Inflammatory macrophage (primary cell): Measurements from ENCODE around the gene OPRL1.
A peak's percentile ranks its signal among the peaks of the same experiment; 100 is the strongest.
"Not testable (repeated sequence)": the region's sequence is repeated elsewhere in the genome, so short reads cannot be mapped to it uniquely, and the experiment has no call there.

Source experiments
- DNase-seq, 2 donors: peaks; one replicate each; pipeline ENCODE4 v3.0.0-alpha.2; 2020 to 2022

Gene OPRL1

DNA sequence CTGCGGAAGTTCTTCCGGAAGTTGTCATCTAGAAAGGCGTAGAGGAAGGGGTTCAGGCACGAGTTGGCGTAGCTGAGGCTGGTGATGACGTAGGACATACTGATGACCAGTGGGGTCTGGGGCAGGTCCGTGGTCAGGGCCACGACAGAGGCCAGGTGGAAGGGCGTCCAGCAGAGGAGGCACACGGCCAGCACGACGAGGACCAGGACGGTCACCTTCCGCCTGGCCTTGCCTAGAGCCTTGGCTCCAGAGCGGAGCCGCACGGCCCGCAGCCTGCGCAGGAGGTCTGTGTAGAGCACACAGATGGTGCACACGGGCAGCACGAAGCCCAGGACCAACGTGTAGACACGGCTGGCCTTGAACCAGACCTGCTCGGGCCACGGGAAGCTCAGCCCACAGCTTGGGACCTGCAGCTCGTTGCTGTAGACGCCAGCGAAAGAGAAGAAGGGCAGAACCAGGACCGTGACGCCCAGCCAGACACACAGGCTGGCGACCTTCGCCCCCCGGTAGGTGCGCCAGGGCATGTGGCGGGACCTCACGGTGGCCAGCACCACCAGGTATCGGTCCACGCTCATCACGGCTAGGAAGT is 26.1 kb downstream of the OPRL1 start:
- DNase-seq: no peak

DNA sequence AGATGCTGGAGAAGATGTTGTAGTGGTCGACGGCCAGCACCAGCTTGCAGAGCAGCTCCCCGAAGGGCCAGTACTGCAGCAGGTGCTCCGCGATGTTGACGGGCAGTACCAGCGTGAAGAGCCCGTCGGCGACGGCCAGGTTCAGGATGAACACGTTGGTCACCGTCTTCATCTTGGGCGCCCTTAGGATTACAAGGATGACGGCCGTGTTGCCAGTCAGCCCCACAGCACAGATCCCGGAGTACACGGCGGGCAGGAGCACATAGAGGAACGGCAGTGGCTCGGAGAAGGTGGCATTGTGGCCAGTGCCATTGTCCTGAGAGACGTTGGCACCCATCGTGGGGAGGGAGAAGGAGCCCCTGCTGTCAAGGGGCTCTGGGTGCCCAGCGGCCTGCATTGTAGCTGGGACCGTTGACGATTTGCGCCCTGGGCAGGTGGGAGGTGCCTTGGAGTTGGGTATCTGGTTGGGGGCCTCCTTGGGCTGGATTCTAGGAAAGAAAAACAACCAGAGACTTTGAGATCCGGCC is 26.6 kb downstream of the OPRL1 start:
- no peak for DNase-seq

DNA sequence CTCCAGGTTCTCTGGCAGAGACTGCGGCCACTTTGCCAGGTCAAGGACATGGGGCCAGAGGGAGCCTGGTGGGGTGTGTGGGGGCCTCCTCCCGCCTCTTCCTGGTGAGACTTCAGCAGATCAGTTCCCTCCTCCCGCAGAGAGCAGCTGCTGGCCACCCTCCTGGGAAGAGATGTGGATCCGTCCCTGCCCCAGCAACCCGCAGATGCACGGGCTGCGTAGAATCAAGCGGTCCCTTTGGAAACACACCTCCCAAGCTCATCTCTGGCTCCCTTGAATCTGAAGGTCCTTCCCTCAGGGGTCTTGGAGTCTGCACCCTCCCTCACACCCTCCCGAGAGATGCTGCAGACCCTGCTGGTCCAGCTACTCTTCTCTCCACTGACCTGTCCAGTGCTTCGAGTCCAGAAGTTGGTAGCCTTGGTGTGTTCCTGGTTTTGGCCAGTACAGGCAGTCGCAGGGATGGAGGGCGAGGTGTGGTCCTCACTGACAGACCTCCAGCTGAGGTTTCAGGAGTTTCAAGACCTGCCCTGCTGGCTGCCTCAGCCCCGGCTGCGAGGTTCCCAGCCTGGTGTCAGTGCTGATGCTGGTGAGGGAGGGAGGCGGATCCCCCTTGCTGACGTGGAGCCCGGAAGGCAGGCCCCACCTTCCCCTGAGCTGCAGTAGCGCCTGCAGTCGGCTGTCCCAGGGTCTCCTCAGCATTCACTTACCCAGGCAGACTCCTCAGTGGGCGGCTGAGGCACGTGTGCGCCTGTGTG is 27.3 kb downstream of the OPRL1 start, which contains the start of gene NPBWR2:
Gene NPBWR2 (minus strand): TSS at position 585 of the 755 bp plus-strand sequence. CDS start 734 bp downstream, outside the sequence.
- DNase-seq: no peak

DNA sequence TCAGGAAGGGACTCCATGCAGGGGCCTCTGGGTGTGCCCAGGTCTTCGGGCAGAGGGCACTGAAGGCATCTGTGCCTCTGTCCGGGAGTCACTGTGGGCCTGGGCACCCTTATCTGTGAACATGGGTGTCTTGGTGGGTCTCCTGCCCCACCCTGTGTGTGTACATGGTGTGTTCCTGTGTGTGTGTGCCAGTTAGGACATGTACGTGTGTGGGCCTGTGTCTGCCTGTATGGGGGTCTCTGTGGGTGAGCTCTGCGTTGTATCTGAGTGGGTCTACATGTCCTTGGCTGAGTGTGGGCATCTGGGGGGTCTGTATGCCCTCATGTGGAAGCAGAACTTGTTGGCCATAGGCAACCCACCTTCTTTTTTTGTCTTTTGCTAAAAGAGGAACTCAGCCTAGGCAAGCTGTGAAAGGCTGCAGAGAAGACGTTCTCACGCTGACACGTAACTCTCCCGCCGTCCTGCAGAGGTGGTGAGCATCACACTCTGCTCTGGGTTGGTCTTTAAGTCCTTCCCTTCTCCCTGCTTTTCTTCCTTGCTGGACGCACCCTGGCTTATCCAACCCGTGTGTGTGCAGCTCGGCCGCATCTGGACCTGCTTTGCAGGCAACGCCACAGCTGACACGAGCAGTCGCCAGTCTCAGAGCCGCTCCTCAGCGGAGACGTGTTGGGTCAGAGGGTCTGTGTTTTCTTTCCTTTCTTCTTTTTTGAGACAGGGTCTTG is 28.0 kb downstream of the OPRL1 start:
- peak; percentile 66 to 76 for DNase-seq

DNA sequence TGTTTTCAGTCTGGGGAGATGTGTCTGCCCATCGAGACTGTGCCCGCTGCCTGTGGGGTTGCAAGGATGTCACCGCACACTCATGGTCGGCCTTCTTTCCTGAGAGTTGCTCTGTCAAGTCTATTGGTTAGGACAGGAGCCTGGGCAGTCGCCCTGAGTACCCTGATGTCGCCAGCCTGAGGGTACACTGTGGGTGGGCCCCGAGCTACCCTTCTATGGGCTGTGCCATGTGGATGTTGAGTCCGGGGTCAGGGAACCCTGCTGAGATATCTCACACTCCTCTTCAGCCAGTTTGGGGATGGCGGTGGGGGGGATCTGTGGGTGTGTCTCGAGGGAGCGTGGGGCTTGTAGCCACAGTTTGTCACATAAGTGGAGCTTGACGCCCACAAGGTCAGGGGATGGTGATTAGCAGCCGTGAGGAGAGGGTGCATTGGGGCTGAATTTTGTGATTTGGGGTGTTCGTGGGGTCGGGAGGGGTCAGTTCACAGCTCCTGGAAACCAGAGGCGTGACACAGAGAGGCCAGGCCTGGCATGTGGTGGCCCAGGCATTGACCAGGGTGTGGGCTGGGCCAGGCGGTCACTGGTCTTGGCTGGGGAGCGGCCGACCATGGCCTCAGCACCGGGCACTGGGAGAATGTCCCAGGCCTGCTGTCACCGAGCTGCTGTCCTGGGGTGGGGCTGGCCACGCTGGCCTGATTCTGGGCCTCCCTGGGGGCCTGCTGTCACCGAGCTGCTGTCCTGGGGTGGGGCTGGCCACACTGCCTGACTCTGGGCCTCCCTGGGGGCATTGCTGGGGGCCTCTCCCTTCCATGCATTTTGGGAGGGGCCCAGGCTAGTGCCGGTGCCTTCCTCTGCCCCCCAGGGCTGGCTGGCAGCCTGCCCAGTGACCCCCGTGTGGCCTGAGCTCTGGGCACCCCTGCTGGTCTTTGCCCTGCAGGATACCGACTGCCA is 29.1 kb downstream of the OPRL1 start:
- no peak for DNase-seq

DNA sequence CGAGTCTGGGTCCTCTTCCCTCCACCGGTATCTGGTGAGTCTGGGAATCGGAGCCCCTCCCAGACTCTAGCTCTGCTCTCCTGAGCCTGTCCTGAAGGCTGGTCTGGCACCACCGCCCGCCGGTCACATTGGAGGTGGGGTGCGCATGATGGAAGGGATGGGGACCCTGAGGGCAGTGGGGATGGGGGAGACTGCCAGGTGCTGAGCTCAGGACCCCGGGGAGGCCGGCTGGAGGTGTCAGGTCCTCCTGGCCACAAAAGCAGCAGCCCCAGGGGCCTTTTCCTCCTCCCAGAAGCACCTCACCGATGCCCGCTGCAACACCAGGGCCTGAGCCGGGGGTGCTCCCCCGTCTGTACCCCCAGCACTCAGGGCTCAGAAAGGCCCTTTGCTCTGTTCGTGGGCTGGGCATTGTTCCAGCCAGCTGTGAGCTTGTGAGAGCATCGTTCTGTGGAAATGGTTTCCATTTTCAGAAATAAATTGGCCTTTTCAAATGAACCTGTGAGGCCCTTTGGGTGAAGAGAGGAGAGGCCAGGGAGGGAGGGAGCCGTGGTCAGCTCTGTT is 30.0 kb downstream of the OPRL1 start:
- no peak for DNase-seq

DNA sequence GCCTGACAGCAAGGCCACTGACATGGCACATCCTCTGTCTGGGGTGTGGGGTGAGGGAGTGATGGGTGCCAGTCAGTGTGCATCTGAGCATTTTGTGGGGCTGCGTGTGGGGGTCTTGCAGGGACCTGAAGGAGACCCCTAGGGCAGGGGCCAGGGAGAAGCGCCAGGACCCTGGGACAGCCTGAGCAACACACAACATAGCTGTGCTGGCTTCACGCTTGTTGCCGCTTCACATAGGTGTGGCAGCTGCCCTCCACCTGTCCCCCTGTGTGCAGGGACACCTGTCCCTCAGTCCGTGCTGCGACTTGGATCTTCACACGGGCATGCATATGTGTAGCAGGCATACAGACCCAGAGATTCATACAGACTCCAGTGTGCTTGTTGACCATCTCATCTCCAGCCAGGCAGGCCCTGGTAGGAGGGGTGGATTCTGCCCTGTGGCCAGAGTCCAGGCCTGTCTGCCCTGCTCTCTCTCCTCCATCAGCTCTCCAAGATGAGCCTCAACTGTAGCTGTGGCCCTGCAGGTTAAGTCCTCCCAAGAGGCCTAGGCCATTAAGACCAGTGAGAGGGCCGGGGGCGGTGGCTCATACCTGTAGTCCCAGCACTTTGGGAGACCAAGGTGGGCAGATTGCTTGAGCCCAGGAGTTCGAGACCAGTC is 30.7 kb downstream of the OPRL1 start:
- DNase-seq: no peak

DNA sequence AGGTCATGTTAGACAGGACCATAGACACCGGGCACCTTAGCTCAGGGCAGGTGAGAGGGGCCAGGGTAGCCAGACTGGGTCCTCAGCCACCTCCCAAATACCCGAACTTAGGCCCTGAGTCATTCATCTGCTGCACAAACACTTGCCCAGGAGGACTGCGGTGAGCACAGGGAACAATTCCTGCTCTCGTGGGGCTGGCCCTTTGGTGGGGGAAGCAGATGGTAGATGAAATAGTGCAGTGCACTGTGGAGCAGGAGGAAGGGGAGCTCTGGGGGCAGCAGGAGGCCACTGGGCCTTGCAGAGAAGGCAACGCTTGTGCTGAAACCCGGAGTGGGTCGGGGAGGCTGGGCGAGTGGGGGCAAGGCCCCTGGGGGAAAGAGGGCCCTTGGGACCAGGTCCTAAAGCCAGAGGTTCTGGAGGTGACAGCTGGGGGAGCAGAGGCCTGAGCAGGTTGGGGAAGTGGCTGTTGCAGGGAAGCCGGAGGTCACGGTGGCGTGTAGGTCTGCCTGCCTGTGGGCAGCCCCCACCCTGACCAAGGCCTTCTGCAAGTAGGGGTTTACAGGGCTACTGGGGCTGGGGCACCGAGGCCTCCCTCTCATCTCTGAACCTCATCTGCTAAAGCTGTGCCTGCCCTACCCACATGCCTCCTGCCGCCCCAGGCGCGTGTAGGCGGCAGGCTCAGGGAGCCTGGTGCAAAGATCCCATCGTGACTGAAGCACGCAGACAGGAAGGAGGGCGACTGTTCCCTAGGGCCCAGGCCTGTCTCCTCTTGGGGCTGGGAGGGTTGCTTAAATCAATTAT is 32.2 kb downstream of the OPRL1 start:
- DNase-seq: peak; percentile 40 to 74

DNA sequence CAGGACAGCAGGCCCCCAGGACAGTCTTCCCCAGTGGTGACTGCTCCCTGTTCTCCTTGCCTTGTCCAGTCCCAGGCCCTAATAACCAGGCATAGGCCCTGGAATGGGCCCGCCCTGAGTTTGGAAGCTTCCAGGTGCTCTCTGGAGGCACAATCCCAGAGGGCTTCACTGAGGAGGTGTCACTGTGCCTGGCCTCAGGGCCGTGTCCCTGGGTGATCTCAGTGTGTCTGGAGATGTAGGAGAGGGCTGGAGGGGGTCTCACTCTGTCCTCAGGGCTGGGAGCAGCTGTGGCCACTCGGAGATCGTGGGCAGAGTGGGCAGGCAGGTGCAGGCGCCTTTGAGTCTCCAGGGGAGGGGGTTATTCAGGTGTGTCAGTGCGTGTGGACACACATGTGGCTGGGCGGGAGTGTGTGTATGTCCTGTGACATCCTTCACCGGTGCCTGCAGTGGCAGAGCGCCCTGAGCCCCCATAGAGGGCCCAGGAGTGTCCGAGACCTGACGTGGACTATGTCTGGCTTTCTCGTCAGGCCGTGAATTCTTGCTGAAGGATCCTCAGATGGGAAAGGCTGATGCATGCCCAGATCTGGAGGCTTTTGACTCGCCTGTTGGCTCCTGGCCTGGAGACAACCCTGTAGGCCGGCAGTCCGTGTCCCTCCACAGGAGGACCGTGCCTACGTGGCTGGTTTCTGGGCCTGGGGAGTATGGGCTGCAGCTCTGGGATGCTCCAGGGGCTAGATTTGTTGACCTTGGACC is 33.0 kb downstream of the OPRL1 start:
- no peak for DNase-seq

DNA sequence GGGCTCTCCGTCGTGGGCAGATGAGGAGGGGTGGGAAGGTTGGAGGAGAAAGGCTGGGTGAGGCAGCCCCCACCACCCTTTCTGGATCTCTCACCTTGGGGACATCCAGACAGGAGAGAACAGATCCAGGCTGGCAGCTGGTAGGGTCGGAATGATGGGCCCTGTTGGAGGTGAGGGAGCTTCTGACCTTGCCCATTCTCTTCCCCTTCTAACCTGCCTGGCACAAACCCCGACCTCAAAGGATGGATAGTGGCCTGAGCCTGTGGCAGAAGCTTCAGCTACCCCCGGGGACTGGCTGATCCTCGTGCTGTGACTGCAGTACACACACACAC is 33.5 kb downstream of the OPRL1 start:
- DNase-seq: no peak

DNA sequence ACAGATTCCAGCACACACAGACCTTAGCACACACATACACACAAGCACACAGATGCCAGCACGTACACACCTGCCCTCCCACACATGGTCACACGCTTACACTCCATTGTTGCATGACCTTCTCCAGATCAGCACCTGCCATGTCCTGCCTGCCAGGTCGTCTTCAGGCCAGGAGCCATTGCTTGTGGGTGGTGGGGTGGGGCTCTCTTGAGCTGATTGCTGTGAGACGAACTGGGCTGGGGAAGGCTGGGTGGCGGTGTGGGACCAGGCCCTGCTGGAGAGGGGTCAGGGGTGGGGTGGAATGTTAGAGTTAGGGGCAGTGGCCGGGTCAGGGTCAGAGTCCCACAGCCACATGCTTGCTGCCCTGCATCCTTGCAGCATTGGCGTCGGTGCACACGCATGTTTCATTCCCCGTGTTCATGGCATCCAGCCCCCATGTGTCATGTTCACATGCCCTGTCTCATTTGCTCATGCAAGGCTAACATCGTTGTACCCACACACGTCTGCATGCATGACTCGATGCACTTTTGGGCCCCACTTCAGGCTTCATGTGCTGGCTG is 34.0 kb downstream of the OPRL1 start:
- no peak for DNase-seq

DNA sequence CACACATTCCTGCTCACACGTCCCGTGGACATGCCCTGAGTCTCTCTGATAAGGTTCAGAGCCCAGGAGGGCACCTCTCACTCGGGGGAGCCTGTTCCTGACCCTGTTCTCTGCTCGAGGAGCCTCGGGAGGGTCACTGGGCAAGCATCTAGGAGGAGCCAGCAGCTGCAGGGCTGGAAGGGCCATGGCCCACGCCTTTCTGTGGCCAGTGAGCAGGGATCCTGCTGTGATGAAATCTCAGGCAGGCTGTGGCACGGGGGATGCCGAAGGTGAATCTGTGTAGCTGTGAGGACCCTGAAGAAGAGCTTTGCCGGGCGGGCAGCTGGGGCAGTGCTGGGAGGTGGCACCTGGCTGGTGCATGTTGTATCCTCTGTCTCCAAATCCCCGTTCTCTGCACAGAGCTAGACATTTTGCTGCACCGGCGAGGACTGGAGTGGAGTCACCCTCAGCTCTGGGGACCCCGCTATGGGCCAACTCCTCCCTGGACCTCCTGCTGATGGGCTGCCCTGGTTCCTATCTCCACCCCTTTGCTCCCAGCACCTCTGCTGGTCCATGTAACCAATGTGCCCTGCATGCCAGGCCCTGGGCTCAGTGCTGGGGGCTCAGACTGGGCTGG is 34.6 kb downstream of the OPRL1 start:
- DNase-seq: no peak

DNA sequence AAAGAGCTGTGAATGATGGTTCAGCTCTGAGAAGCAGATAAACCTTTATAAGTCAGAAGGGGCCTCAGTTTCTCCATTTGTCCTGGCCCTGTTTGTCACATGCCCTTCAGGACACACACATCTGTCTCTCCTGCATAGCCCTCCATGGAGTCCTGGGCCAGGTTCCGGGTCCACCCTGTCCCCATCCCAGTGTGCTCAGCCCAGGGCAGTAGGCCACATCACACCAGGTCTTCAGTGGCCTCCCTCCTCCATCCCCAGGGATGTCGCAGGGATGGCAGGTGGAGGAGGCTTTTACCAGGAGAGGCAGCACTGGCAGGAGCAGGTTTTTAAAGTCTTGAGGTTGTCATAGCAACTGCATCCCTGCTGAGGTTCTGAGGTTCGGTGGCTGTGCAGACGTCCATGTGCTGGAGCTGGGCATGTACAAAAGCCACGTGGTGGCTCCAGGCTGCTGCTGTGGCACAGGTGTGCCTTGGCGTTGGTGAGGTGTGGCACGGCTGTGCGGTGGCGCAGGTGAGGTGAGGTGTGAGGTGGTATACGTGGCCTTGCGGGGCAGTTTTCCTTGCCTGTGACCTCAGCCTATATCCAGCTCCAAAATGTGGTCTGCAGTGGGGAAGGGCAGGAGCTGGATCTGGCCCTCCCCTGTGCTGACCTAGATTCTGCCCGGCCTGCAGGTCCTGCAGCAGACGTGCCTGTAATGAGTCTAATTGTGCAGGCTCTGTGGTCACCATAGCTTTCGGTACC is 35.5 kb downstream of the OPRL1 start:
- DNase-seq: no peak

DNA sequence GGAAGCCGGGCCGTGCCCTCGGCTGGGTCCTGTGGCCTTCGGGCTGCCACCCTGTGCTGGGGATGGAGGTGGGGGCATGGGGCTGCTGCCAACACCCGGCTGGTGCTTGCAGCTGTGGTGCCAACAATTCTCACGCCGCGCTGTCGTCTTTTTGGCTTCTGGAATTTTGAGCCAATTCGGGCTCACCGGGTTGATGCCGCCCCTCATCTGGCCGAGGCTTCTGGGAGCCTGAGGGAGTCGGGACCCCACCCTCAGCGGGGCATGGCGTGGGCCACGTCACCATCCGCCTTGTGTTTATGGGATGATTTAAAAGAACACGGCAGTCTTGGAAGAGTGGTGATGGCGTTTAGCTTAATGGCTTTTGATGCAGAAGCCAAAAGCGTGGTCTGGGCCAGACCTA is 36.1 kb downstream of the OPRL1 start:
- no peak for DNase-seq

DNA sequence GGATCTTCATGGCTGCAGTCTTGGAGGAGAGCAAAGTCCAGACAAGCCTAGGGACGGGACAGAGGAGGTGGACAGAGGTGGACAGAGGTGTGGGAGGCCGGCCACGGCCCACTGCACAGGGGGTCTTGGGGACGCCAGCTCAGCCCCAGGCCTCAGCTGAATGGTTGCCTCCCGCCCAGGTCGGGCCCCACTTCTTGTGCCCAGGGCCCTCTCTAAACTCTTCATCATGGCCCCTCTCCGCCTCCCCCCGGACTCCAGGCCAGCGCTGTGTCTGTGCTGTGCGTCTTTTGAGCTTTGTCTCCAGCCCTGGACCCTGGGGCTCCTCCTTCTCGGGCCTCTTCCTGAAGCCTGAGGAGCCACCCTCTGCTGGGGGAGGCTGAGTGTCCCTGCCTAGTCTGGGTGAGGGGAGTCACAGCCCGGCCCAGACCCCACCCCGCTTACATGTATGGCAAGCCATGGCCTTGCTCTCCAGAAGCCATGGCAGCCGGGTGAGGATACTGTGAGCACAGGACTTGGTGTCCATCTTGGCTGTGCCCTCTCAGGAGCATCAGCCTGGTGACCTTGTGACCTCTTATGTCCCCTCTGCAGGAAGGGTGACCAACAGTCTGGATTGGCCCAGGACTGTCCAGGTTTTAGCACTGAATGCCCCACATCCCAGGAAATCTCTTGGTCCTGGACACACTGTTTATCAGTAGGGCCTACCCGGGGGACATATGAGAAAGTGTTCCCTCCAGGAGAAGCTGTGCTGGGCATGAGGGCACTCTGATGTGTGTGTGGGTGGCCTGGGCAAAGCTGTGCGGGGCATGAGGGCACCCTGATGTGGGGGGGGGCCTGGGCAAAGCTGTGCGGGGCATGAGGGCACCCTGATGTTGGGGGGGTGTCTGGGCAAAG is 36.9 kb downstream of the OPRL1 start:
- no peak for DNase-seq

DNA sequence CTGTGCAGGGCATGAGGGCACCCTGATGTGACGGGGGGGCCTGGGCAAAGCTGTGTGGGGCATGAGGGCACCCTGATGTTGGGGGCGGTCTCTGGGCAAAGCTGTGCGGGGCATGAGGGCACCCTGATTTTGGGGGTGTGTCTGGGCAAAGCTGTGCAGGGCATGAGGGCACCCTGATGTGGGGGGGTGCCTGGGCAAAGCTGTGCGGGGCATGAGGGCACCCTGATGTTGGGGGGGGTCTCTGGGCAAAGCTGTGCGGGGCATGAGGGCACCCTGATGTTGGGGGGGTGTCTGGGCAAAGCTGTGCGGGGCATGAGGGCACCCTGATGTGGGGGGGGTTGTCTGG is 37.5 kb downstream of the OPRL1 start:
- DNase-seq: not testable (repeated sequence)

DNA sequence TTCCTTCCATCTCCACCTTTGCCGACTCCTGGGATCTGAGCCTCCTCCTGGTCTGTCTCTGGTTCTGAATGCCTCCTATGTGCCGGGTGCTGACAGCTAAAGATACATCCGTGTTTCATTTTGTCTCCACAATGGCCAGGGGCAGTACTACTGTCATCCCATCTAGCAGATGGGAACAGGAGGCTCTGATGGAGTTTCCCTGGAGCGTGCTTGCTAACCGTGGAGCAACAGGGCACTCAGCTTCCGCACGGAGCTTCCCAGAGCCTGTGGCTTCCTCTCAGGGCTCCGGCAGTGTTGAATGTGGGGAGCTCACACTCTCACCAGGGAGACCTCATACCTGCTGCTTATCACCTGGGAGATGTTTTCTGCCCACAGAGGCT is 39.4 kb downstream of the OPRL1 start:
- DNase-seq: no peak
